Measurements from ENCODE around the gene MCMBP.

DNA sequence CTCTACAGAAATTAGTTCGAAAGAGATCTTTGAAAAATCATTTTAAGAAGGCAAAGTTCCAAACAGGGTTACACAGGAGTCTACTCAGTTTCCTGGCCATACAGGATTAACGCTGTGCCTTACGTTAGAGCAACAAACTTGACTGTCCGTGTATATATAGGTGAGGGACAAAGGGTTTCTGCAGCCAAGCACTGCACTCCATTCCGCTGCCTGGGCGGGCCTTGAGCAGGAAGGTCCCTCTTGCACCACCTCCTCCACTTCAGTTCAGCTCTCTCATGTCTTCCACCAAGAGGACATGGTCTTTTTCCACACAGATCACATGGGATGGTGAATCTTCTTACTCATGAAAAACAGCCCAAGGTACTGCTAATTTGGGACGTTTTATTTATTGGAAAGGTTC, 43.2 kb downstream of the MCMBP start:
- TF ChIP-seq, protein P1, sequence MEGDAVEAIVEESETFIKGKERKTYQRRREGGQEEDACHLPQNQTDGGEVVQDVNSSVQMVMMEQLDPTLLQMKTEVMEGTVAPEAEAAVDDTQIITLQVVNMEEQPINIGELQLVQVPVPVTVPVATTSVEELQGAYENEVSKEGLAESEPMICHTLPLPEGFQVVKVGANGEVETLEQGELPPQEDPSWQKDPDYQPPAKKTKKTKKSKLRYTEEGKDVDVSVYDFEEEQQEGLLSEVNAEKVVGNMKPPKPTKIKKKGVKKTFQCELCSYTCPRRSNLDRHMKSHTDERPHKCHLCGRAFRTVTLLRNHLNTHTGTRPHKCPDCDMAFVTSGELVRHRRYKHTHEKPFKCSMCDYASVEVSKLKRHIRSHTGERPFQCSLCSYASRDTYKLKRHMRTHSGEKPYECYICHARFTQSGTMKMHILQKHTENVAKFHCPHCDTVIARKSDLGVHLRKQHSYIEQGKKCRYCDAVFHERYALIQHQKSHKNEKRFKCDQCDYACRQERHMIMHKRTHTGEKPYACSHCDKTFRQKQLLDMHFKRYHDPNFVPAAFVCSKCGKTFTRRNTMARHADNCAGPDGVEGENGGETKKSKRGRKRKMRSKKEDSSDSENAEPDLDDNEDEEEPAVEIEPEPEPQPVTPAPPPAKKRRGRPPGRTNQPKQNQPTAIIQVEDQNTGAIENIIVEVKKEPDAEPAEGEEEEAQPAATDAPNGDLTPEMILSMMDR (optimal IDR thresholded peaks at IDR 0.05 in 1 of 3, IDR thresholded peaks at IDR 0.05 in 1 of 3, conservative IDR thresholded peaks at IDR 0.05 in 1 of 3; ENCODE audit: extremely low read depth in 1 of 3, insufficient read depth in 2 of 3, low read length in 3 of 3): no peak
- TF ChIP-seq EZH2 (IDR thresholded peaks at IDR 0.05; ENCODE audit: low read length): no peak
